Measurements from ENCODE around the gene HS1BP3.

The HS1BP3 gene

GRCh38 chr2:20667151-20667530 lies 16.2 kb upstream of the HS1BP3 start:
- Histone ChIP-seq H3K9me3 (ENCODE audit: control insufficient read depth in 1 of 2, low read length in 2 of 2) (no peaks in the 10 kb centered on the region), H3K27ac (ENCODE audit: low read length) (no peak overlapping the region), H3K4me3 (ENCODE audit: low read depth in 1 of 2, low read length in 2 of 2) (peak overlapping the region in 1 of 2 donors; percentile 39), H3K36me3 (ENCODE audit: control insufficient read depth in 1 of 2, insufficient read depth in 2 of 2, low read length in 2 of 2) (no peaks in the 10 kb centered on the region), H3K27me3 (ENCODE audit: low read depth, low read length) (peaks cover 80% of the 10 kb centered on the region), H3K4me1 (ENCODE audit: control insufficient read depth in 1 of 2, insufficient read depth in 2 of 2, low read length in 2 of 2) (peaks cover 0 to 50% of the 10 kb centered on the region in 2 donors)

GRCh38 chr2:20666304-20667150 lies 15.6 kb upstream of the HS1BP3 start, which contains the start of gene GDF7:
TSS of gene GDF7 (plus strand) at chr2:20667144. CDS start at chr2:20667240, 96 bp downstream.
- peaks cover 82% of the 10 kb centered on the region for H3K27me3 ChIP-seq (ENCODE audit: low read depth, low read length)
- peaks cover 0 to 45% of the 10 kb centered on the region in 2 donors for H3K4me1 ChIP-seq (ENCODE audit: control insufficient read depth in 1 of 2, insufficient read depth in 2 of 2, low read length in 2 of 2)

GRCh38 chr2:20666005-20666303 lies 15.1 kb upstream of the HS1BP3 start:
- Histone ChIP-seq H3K9me3 (ENCODE audit: control insufficient read depth in 1 of 2, low read length in 2 of 2) (no peaks in the 10 kb centered on the region), H3K36me3 (ENCODE audit: control insufficient read depth in 1 of 2, insufficient read depth in 2 of 2, low read length in 2 of 2) (no peaks in the 10 kb centered on the region), H3K4me1 (ENCODE audit: control insufficient read depth in 1 of 2, insufficient read depth in 2 of 2, low read length in 2 of 2) (peaks cover 0 to 40% of the 10 kb centered on the region in 2 donors), H3K4me3 (ENCODE audit: low read depth in 1 of 2, low read length in 2 of 2) (peak overlapping the region; percentile 26 to 64), H3K27ac (ENCODE audit: low read length) (no peak overlapping the region), H3K27me3 (ENCODE audit: low read depth, low read length) (peaks cover 77% of the 10 kb centered on the region)

More at GRCh38 chr2:20666304-20667150, 15.6 kb upstream of the HS1BP3 start, which contains the start of gene GDF7:
- Histone ChIP-seq H3K4me3 (ENCODE audit: low read depth in 1 of 2, low read length in 2 of 2) (peak within 1 kb of the TSS; percentile 26 to 64), H3K27ac (ENCODE audit: low read length) (no peak within 1 kb of the TSS), H3K9me3 (ENCODE audit: control insufficient read depth in 1 of 2, low read length in 2 of 2) (no peaks in the 10 kb centered on the region), H3K36me3 (ENCODE audit: control insufficient read depth in 1 of 2, insufficient read depth in 2 of 2, low read length in 2 of 2) (no peaks in the 10 kb centered on the region)

GRCh38 chr2:20665243-20666004 lies 14.5 kb upstream of the HS1BP3 start:
- H3K9me3 ChIP-seq (ENCODE audit: control insufficient read depth in 1 of 2, low read length in 2 of 2): no peaks in the 10 kb centered on the region
- H3K27me3 ChIP-seq (ENCODE audit: low read depth, low read length): peaks cover 77% of the 10 kb centered on the region
- H3K4me1 ChIP-seq (ENCODE audit: control insufficient read depth in 1 of 2, insufficient read depth in 2 of 2, low read length in 2 of 2): peaks cover 0 to 35% of the 10 kb centered on the region in 2 donors
- H3K36me3 ChIP-seq (ENCODE audit: control insufficient read depth in 1 of 2, insufficient read depth in 2 of 2, low read length in 2 of 2): no peaks in the 10 kb centered on the region
- peak overlapping the region in 1 of 2 donors; percentile 64 for H3K4me3 ChIP-seq (ENCODE audit: low read depth in 1 of 2, low read length in 2 of 2)
- H3K27ac ChIP-seq (ENCODE audit: low read length): no peak overlapping the region

- peaks cover 69% of the 10 kb centered on the region for H3K27me3 ChIP-seq (ENCODE audit: low read depth, low read length)
- no peaks in the 10 kb centered on the region for H3K36me3 ChIP-seq (ENCODE audit: control insufficient read depth in 1 of 2, insufficient read depth in 2 of 2, low read length in 2 of 2)
- no peak overlapping the region for H3K4me3 ChIP-seq (ENCODE audit: low read depth in 1 of 2, low read length in 2 of 2)
- peaks cover 0 to 28% of the 10 kb centered on the region in 2 donors for H3K4me1 ChIP-seq (ENCODE audit: control insufficient read depth in 1 of 2, insufficient read depth in 2 of 2, low read length in 2 of 2)
- H3K9me3 ChIP-seq (ENCODE audit: control insufficient read depth in 1 of 2, low read length in 2 of 2): no peaks in the 10 kb centered on the region
- H3K27ac ChIP-seq (ENCODE audit: low read length): no peak overlapping the region
These were observed 13.7 kb upstream of the HS1BP3 start for GRCh38 chr2:20664431-20665242.

- Histone ChIP-seq H3K27me3 (ENCODE audit: low read depth, low read length) (peaks cover 63% of the 10 kb centered on the region), H3K4me3 (ENCODE audit: low read depth in 1 of 2, low read length in 2 of 2) (no peak overlapping the region), H3K36me3 (ENCODE audit: control insufficient read depth in 1 of 2, insufficient read depth in 2 of 2, low read length in 2 of 2) (no peaks in the 10 kb centered on the region), H3K9me3 (ENCODE audit: control insufficient read depth in 1 of 2, low read length in 2 of 2) (no peaks in the 10 kb centered on the region), H3K4me1 (ENCODE audit: control insufficient read depth in 1 of 2, insufficient read depth in 2 of 2, low read length in 2 of 2) (peaks cover 0 to 22% of the 10 kb centered on the region in 2 donors), H3K27ac (ENCODE audit: low read length) (no peak overlapping the region)
These were observed 13.1 kb upstream of the HS1BP3 start for GRCh38 chr2:20664071-20664390.

- Histone ChIP-seq H3K27ac (ENCODE audit: low read length) (no peak overlapping the region), H3K4me1 (ENCODE audit: control insufficient read depth in 1 of 2, insufficient read depth in 2 of 2, low read length in 2 of 2) (peaks cover 0 to 22% of the 10 kb centered on the region in 2 donors), H3K4me3 (ENCODE audit: low read depth in 1 of 2, low read length in 2 of 2) (no peak overlapping the region), H3K9me3 (ENCODE audit: control insufficient read depth in 1 of 2, low read length in 2 of 2) (no peaks in the 10 kb centered on the region), H3K27me3 (ENCODE audit: low read depth, low read length) (peaks cover 58% of the 10 kb centered on the region), H3K36me3 (ENCODE audit: control insufficient read depth in 1 of 2, insufficient read depth in 2 of 2, low read length in 2 of 2) (no peaks in the 10 kb centered on the region)
These were observed 12.5 kb upstream of the HS1BP3 start for GRCh38 chr2:20663196-20664070.

- Histone ChIP-seq H3K27ac (ENCODE audit: low read length) (no peak overlapping the region), H3K9me3 (ENCODE audit: control insufficient read depth in 1 of 2, low read length in 2 of 2) (no peaks in the 10 kb centered on the region), H3K4me1 (ENCODE audit: control insufficient read depth in 1 of 2, insufficient read depth in 2 of 2, low read length in 2 of 2) (peaks cover 0 to 18% of the 10 kb centered on the region in 2 donors), H3K4me3 (ENCODE audit: low read depth in 1 of 2, low read length in 2 of 2) (no peak overlapping the region), H3K36me3 (ENCODE audit: control insufficient read depth in 1 of 2, insufficient read depth in 2 of 2, low read length in 2 of 2) (no peaks in the 10 kb centered on the region), H3K27me3 (ENCODE audit: low read depth, low read length) (peaks cover 48% of the 10 kb centered on the region)
These were observed 11.5 kb upstream of the HS1BP3 start for GRCh38 chr2:20662308-20662937.

GRCh38 chr2:20661421-20662307 lies 10.8 kb upstream of the HS1BP3 start:
- Histone ChIP-seq H3K27me3 (ENCODE audit: low read depth, low read length) (peaks cover 47% of the 10 kb centered on the region), H3K36me3 (ENCODE audit: control insufficient read depth in 1 of 2, insufficient read depth in 2 of 2, low read length in 2 of 2) (no peaks in the 10 kb centered on the region), H3K4me1 (ENCODE audit: control insufficient read depth in 1 of 2, insufficient read depth in 2 of 2, low read length in 2 of 2) (peaks cover 0 to 15% of the 10 kb centered on the region in 2 donors), H3K9me3 (ENCODE audit: control insufficient read depth in 1 of 2, low read length in 2 of 2) (no peaks in the 10 kb centered on the region), H3K4me3 (ENCODE audit: low read depth in 1 of 2, low read length in 2 of 2) (no peak overlapping the region), H3K27ac (ENCODE audit: low read length) (no peak overlapping the region)

All from muscle layer of duodenum (tissue), 2 donors.